HepG2 (cell line): ENCODE results near the gene FAT1. TPM values are rescaled to one million over a fixed set of nuclear protein-coding genes. Genes with fewer than 3 reads are reported as not detected.

ENCODE experiments used
- ATAC-seq: fragments of 200-7000 bp; cut with Tn5 transposase; 3 replicates; pipeline ENCODE4 v1.9.1; 2020; ENCODE audit warnings: mild to moderate bottlenecking, moderate library complexity
- BruUV-seq: library from RNA; stranded (reverse); fragments of 400-500 nt; replicated peaks from 2 replicates; lab custom pipeline; 2021; lab: Mats Ljungman, UMichigan
- CTCF ChIA-PET: fragments of 300-600 bp; formaldehyde crosslinking; extraction: SDS; loops from one replicate; lab custom pipeline; 2021; ENCODE audit warnings: low total read pairs, inconsistent platforms, low intra/inter-chr PET ratio; lab: Yijun Ruan, JAX
- POLR2A ChIA-PET: fragments of 350-600 bp; sonication (Branson Sonifier 250); formaldehyde crosslinking; loops from one replicate; lab custom pipeline; 2020; ENCODE audit warnings: antibody characterized with exemption, inconsistent platforms; lab: Yijun Ruan, JAX
- DNase-seq: peaks from one replicate; pipeline ENCODE4 v3.0.0-alpha.2; 2015; ENCODE audit warnings: low spot score
- FAIRE-seq: peaks from 3 replicates; lab custom pipeline; 2011; peaks lifted over from hg19 to GRCh38; lab: Jason Lieb, UNC
- H2AFZ ChIP-seq: one replicate; pipeline ENCODE4 v1.6.1; 2011; ENCODE audit warnings: low read length, inconsistent platforms
- H3K27ac ChIP-seq: fragments of 300-600 bp; 3 replicates; pipeline ENCODE4 v1.8.0; 2011; ENCODE audit warnings: mixed run types, mild to moderate bottlenecking, mixed read lengths, low read length, inconsistent platforms; ENCODE audit not compliant: insufficient read depth; ENCODE audit errors: extremely low read length
- H3K27me3 ChIP-seq, 2 experiments: fragments of 200-600 bp in 1 of 2; 2 replicates in 1 of 2; 3 replicates in 1 of 2; pipeline versions ENCODE4 v1.6.0 to v1.8.0; 2011; ENCODE audit warnings: low read length in 2 of 2, mild to moderate bottlenecking in 2 of 2, moderate library complexity in 2 of 2, inconsistent platforms in 1 of 2; ENCODE audit not compliant: insufficient read depth in 2 of 2, control insufficient read depth in 1 of 2
- H3K36me3 ChIP-seq, 2 experiments: fragments of 200-600 bp in 1 of 2; replicated peaks in 1 of 2; 2 replicates in 1 of 2; 3 replicates in 1 of 2; pipeline versions ENCODE4 v1.5.1 to v1.8.0; 2011; ENCODE audit warnings: low read length in 2 of 2, inconsistent platforms in 1 of 2; ENCODE audit not compliant: insufficient read depth in 2 of 2, control insufficient read depth in 1 of 2
- H3K4me1 ChIP-seq: 2 replicates; pipeline ENCODE4 v1.5.1; 2012; ENCODE audit warnings: low read length, inconsistent platforms; ENCODE audit not compliant: insufficient read depth
- H3K4me2 ChIP-seq: 2 replicates; pipeline ENCODE4 v1.6.0; 2011; ENCODE audit warnings: low read depth, low read length, inconsistent platforms
- H3K4me3 ChIP-seq, 3 experiments: fragments of 200-600 bp in 1 of 3; sonication (generic), shearing (Covaris generic) in 1 of 3; replicated peaks in 1 of 3; 2 replicates each; pipeline ENCODE4 v1.5.1; 2011 to 2016; ENCODE audit warnings: low read length in 3 of 3, inconsistent platforms in 2 of 3, low read depth in 2 of 3, mild to moderate bottlenecking in 2 of 3, control low read depth in 1 of 3, mixed read lengths in 1 of 3; ENCODE audit not compliant: insufficient read depth in 1 of 3
- H3K79me2 ChIP-seq: one replicate; pipeline ENCODE4 v1.6.1; 2011; ENCODE audit warnings: low read length, inconsistent platforms; ENCODE audit not compliant: insufficient read depth
- H3K9ac ChIP-seq: 2 replicates; pipeline ENCODE4 v1.6.0; 2011; ENCODE audit warnings: mild to moderate bottlenecking, low read depth, low read length, inconsistent platforms; ENCODE audit not compliant: insufficient read depth
- H3K9me3 ChIP-seq: 2 replicates; pipeline ENCODE4 v1.5.1; 2012; ENCODE audit warnings: mild to moderate bottlenecking, low read length
- H4K20me1 ChIP-seq: 2 replicates; pipeline ENCODE4 v1.6.0; 2011; ENCODE audit warnings: inconsistent platforms, mild to moderate bottlenecking, low read length, moderate library complexity; ENCODE audit not compliant: insufficient read depth
- ERF ChIP-seq: IDR thresholded peaks from 2 replicates; pipeline ENCODE4 v1.6.1; 2018; ENCODE audit warnings: missing biosample characterization, missing genetic modification reagents
- KMT2B ChIP-seq: IDR thresholded peaks from 2 replicates; pipeline ENCODE4 v1.6.1; 2016; ENCODE audit warnings: missing genetic modification reagents, missing compliant biosample characterization
- MLLT10 ChIP-seq: sonication (generic); formaldehyde crosslinking; IDR thresholded peaks from 2 replicates; pipeline ENCODE4 v1.4.0; 2020; ENCODE audit warnings: missing genetic modification reagents
- RFXANK ChIP-seq: IDR thresholded peaks from 2 replicates; pipeline ENCODE4 v1.6.1; 2016
- ZBTB40 ChIP-seq, 2 experiments: fragments of 450-650 bp in 1 of 2; sonication (generic) in 1 of 2; formaldehyde crosslinking in 1 of 2; IDR thresholded peaks; 2 replicates each; pipeline versions ENCODE4 v1.6.1 to v1.8.0; 2016 to 2022; ENCODE audit warnings: antibody characterized with exemption in 1 of 2, mild to moderate bottlenecking in 1 of 2, missing genetic modification reagents in 1 of 2
- ZNF446 ChIP-seq: sonication (generic); formaldehyde crosslinking; IDR thresholded peaks from 2 replicates; pipeline ENCODE4 v1.5.0; 2020; ENCODE audit warnings: mild to moderate bottlenecking, missing genetic modification reagents
- ZNF598 ChIP-seq: sonication (generic); formaldehyde crosslinking; IDR thresholded peaks from 2 replicates; pipeline ENCODE4 v1.5.1; 2020; ENCODE audit warnings: mild to moderate bottlenecking, missing genetic modification reagents, borderline replicate concordance
- ZNF816 ChIP-seq: sonication (generic); formaldehyde crosslinking; IDR thresholded peaks from 2 replicates; pipeline ENCODE4 v1.8.0; 2022; ENCODE audit warnings: missing genetic modification reagents, mild to moderate bottlenecking, borderline replicate concordance
- WGBS: methylation state at CpG from one replicate; pipeline ENCODE4 v1.1.6; 2017; ENCODE audit warnings: low lambda C conversion rate; 5-methylcytosine and 5-hydroxymethylcytosine counted together
- in situ Hi-C: cut with HindIII; loops from 2 replicates; pipeline ENCODE4 v1.10.0; 2017; ENCODE audit warnings: low pct_unique_long_range_greater_than_20kb; ENCODE audit not compliant: extremely low pct_ligation_motif_present
- intact Hi-C: fragments of 100-400 bp; cut with micrococcal nuclease; formaldehyde crosslinking; loops from one replicate; pipeline ENCODE4 v1.10.0; 2022; ENCODE audit not compliant: unreplicated experiment
- polyA plus RNA-seq, 8 experiments: library from polyadenylated mRNA; depleted of rRNA in 3 of 8; stranded (reverse) in 7 of 8; unstranded in 1 of 8; fragments of >200 nt; fragmentation: Illumina TruSeq in 4 of 8; extraction: Trizol in 4 of 8; gene quantifications; 2 replicates each; pipeline versions ENCODE4 v1.2.1 to v1.2.3, GENCODE V29; 2011 to 2016; ENCODE audit warnings: low read depth in 4 of 8, missing spikeins in 1 of 8, mixed read lengths in 1 of 8; ENCODE audit not compliant: insufficient read depth in 1 of 8
- total RNA-seq, 5 experiments: library from RNA; depleted of rRNA; stranded (reverse); fragments of >200 nt; fragmentation: Illumina TruSeq; extraction: Trizol; gene quantifications; 2 replicates each; pipeline ENCODE4 v1.2.3, GENCODE V29; 2016; ENCODE audit warnings: low read depth in 1 of 5

Gene FAT1
- total and polyA plus RNA-seq, 2 of the 13 experiments (the other 11 are each of a cell fraction or from before 2014, with no cell fraction given), result 185 to 216 TPM

- no peaks in the 10 kb centered on the region for H3K9me3 ChIP-seq
- no peak for TF ChIP-seq RFXANK (CRISPR knock-in tag)
- no peak for TF ChIP-seq MLLT10
- no peak for TF ChIP-seq ZNF446
- no peaks in the 10 kb centered on the region for H3K36me3 ChIP-seq
- DNase-seq (no peak), ATAC-seq (no peak), FAIRE-seq (no peak)
- BruUV-seq, result no TSS peak
- intact Hi-C loops (no loop called here), in situ Hi-C loops (loop anchor here (25.0 kb wide), 1 partner anchor 203 kb away; no protein-coding TSS in a partner anchor)
- H3K4me2 ChIP-seq, result peak overlapping the region; percentile 71; the same call in 1 of the 2 replicates
- H2AFZ ChIP-seq, result no peak overlapping the region
- ChIA-PET CTCF (no interaction called here), POLR2A (interaction anchor here (0.8 to 1.5 kb wide), 3 partner anchors 10 to 32 kb away, joined by 3 to 7 read pairs (median 4); partner anchors contain the start of gene FAT1)
- H3K4me1 ChIP-seq, result peaks cover 58% of the 10 kb centered on the region
- H3K79me2 ChIP-seq, result no peaks in the 10 kb centered on the region
- 0 out of 2 replicates have a peak overlapping the region, but pooled peaks have one; percentile 50 for H3K9ac ChIP-seq
- H3K27ac ChIP-seq, result no peak overlapping the region
- no peaks in the 10 kb centered on the region for H4K20me1 ChIP-seq
- H3K27me3 ChIP-seq, result no peaks in the 10 kb centered on the region
- WGBS, result 87% methylated on average over 7 of the region's 7 CpGs
- H3K4me3 ChIP-seq, result no peak overlapping the region
Observed at GRCh38 chr4:186734251-186734650, 10.6 kb upstream of the FAT1 start.

GRCh38 chr4:186733778-186734177, 10.1 kb upstream of the FAT1 start:
- intact Hi-C loops, result no loop called here
- H3K27ac ChIP-seq, result peak overlapping the region; percentile 18
- FAIRE-seq (no peak), DNase-seq (peak; percentile 47), ATAC-seq (peak; percentile 69)
- H4K20me1 ChIP-seq, result no peaks in the 10 kb centered on the region
- CTCF ChIA-PET, result no interaction called here
- H3K9ac ChIP-seq, result peak overlapping the region; percentile 50; the same call in 1 of the 2 replicates
- H3K4me2 ChIP-seq, result peak overlapping the region; percentile 71
- BruUV-seq, result no TSS peak
- H3K9me3 ChIP-seq, result no peaks in the 10 kb centered on the region
- POLR2A ChIA-PET, result interaction anchor here (0.8 to 1.5 kb wide), 3 partner anchors 10 to 32 kb away, joined by 3 to 7 read pairs (median 4); partner anchors contain the start of gene FAT1
- peak overlapping the region in 1 of 3 experiments; percentile 31; a peak in 2 of 6 replicates for H3K4me3 ChIP-seq
- H3K4me1 ChIP-seq, result peaks cover 63% of the 10 kb centered on the region
- H2AFZ ChIP-seq, result peak overlapping the region; percentile 58
- no peaks in the 10 kb centered on the region for H3K79me2 ChIP-seq
- no peaks in the 10 kb centered on the region for H3K27me3 ChIP-seq
- H3K36me3 ChIP-seq, result no peaks in the 10 kb centered on the region
- 11% methylated on average over 4 of the region's 4 CpGs for WGBS
- in situ Hi-C loops, result loop anchor here (25.0 kb wide), 1 partner anchor 204 kb away; no protein-coding TSS in a partner anchor
- TF ChIP-seq KMT2B (no peak), ZNF598 (CRISPR knock-in tag) (no peak), ERF (CRISPR knock-in tag) (no peak), ZBTB40 (IDR thresholded peaks at IDR 0.05) (no peak), ZBTB40 (CRISPR knock-in tag; IDR thresholded peaks at IDR 0.05) (no peak), ZNF816 (CRISPR knock-in tag) (no peak)
